HG02973 (cell line): ENCODE data around the gene UQCRH.
"Not testable (repeated sequence)": the region's sequence is repeated elsewhere in the genome, so short reads cannot be mapped to it uniquely, and the experiment has no call there.

Experiments used
- ATAC-seq: cut with Tn5 transposase; IDR thresholded peaks from one replicate; pipeline ENCODE4 v1.9.1; 2021; ENCODE audit warnings: moderate library complexity; ENCODE audit not compliant: unreplicated experiment

The UQCRH gene

GRCh38 chr1:46331786-46332540, 28.5 kb downstream of the UQCRH start:
- not testable (repeated sequence) for ATAC-seq

GRCh38 chr1:46333300-46334029, 30.0 kb downstream of the UQCRH start:
- ATAC-seq, result peak; percentile 50

DNA sequence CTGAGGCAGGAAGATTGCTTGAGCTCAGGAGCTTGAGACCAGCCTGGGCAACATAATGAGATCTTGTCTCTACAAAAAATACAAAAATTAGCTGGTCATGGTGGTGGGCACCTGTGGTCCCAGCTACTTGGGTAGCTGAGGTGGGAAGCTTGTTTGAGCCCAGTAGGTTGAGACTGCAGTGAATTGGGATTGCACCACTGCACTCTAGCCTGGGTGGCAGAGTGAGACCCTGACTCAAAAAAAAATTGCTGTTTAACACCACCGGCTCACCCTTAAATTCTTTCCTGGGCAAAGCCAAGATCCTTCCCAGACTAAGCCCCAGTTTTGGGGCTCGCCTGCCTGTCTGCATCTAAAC, 30.5 kb downstream of the UQCRH start:
- no peak for ATAC-seq

DNA sequence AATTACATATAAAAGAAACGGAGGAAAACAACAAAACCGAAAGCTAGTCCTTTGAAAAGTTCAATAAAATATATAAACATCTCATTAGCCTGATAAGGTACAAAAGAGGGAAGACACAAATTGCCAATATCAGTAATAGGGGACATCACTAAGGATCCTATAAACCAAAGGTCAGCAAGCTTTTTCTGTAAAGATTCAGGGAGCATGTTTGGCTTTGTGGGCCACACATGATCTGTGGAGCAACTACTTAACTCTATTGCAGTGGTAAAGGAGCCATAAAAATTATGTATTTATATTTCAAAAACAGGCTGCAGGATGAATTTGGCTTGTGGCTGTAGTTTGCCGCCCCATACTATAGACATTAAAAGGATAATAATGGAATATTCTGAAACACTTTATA, 31.6 kb downstream of the UQCRH start:
- no peak for ATAC-seq

DNA sequence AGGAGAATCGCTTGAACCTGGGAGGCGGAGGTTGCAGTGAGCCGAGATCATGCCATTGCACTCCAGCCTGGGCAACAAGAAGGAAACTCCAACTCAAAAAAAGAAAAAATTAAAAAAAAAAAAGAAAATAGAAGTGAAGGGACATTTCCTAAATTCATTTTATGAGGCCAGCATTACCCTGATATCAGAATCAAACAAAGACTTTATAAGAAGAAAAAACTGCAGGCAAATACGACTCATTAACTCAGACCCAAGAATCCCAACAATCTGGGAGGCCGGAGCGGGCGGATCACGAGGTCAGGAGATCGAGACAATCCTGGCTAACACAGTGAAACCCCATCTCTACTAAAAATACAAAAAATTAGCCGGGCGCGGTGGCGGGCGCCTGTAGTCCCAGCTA, 33.9 kb downstream of the UQCRH start:
- ATAC-seq, result not testable (repeated sequence)

DNA sequence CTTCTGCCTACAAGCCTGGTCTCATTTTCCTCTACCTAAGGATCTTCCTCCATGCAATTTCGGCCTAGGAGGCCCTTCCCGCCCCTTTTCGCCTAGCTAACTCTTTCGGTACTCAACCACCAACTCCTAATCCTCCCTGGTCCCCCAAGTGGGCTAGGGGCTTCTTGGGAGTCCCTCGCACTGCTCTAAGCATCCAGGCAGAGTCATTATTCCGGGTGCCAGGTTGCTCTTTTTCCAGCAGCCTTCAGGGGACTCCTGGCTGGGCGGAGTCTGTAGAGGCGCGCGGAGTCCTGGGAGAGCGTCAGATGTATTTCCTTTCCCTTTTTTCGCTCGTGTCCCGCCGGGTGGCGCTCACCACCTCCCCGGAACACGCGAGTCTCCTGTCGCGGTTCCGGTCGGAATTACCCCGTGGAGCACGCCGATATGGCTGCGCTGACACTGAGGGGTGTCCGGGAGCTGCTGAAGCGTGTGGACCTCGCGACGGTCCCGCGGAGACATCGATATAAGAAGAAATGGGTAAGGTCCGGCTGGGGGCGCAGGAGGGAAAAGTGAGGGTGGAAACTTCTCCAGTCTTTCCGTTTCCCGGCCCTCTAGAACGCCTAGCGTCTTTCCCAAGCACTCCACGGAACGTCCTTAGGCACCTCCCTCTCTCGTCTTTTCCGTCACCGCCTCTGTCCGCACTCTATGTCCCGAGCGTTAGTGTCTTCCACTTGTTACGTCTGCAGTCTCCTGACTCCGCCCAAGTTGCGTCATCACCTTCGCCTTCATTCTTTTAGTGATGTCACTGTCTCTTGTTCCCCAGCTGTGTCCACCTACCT, 37.1 kb downstream of the UQCRH start, which contains the start of gene NSUN4:
Gene NSUN4 (plus strand): TSS at position 404 of the 818 bp plus-strand sequence. CDS start 20 bp downstream, at position 424.
- ATAC-seq, result peak; percentile 69

GRCh38 chr1:46341222-46342083, 38.0 kb downstream of the UQCRH start:
- no peak for ATAC-seq

GRCh38 chr1:46342084-46342656, 38.7 kb downstream of the UQCRH start:
- ATAC-seq, result no peak

- ATAC-seq, result no peak
These were observed 39.3 kb downstream of the UQCRH start for GRCh38 chr1:46342677-46343350.

- ATAC-seq, result no peak
These were observed 39.8 kb downstream of the UQCRH start for GRCh38 chr1:46343351-46343695.

DNA sequence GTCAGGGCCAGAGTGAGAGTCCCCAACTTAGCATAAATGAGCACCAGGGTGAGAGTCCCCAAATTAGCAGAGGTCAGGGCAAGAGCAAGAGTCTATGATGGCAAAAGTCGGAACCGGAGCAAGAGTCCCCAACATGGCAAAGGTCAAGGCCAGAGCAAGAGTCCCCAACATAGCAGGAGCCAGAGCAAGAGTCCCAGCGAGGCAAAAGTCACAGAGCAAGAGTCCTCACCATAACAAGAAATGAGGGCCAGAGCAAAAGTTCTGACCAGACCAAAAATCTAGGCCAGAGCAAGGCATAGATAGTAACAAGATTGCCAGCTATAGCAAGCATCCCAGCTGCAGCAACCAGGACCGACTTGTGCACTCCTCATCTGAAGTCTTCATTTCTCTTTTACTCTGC, 40.2 kb downstream of the UQCRH start:
- ATAC-seq, result no peak

DNA sequence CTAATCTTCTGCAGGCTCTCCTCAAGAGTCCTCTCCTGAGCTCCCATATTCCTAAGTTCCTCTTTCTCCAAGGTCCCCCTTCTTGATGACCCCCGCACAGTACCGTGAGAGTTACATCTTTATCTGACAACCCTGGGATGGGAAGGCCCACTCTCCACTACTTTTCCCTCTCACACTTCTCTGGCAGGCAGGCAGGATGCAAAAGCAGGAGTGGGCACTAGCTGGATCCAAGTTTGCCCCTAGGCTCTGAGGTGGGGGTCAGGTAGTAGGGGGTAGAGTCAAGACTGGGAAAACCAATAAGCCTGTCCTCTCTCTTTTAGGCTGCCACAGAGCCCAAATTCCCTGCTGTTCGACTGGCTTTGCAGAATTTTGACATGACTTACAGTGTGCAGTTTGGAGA, 41.0 kb downstream of the UQCRH start:
- no peak for ATAC-seq

DNA sequence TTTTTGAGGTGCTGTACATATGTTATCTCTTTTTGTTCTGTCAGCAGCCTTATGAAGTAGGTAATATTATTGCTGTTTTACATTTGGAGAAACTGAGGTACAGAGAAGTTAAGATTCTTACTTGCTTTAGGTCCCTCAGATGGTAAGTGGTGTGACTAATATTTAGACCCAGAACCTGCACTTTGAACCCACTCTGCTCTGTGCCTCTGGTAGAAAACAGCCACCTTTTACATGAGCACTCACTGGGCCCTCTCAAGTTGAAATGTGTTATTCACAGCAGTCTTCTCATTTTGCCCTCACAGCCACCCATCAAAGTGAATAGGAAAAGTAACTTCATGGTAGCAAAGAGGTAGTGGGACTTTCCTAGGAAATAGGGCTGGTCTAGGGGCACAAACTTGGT, 41.8 kb downstream of the UQCRH start:
- ATAC-seq, result no peak

DNA sequence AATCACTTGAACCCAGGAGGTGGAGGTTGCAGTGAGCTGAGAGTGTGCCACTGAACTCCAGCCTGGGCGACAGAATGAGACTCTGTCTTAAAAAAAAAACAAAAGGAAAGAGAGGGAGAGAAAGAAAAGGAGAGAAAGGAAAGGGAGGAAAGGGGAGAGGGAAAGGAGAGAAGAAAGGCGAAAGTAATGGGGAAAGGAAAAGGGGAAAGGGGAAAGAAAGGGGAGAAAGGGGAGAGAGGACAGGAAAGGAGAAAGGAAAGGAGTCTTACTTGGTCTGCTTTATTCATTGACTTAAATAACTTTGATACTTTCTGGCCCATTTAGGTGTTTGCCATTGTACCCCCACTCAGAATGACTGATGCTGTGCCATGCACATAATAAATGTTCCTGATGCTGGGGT, 48.9 kb downstream of the UQCRH start:
- no peak for ATAC-seq

DNA sequence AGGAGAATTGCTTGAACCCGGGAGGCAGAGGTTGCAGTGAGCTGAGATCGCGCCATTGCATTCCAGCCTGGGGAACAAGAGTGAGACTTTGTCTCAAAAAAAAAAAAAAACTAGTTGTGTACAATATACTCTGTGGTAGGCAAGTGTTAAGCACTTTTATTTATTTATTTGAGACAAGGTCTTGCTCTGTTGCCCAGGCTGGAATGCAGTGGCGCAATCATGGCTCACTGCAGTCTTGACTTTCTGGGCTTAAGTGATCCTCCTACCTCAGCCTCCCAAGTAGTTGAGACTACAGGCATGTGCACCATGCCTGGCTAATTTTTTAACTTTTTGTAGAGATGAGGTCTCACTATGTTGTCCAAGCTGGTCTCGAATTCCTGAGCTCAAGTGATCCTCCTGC, 52.4 kb downstream of the UQCRH start:
- ATAC-seq, result not testable (repeated sequence)

- ATAC-seq, result no peak
These were observed 58.7 kb downstream of the UQCRH start for GRCh38 chr1:46362158-46362557.

DNA sequence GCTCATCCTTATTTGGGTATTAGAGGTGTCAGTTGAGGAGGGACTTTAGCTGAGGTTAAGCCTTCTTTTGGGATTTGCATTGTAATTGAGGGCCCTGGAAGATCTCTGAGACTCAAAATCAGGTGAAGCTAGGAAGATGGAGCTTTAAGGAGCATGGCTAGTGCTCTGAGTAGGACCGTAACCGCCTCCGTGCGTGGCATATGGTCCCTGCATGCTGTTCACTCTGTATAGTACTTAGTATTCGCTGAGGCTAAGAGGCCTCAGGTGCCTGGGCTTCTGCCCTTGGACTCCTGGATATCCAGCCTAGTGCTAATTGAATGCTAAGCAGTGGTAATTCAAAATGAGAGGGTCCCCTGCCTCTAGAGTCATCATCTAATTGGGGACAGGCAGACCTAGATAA, 59.6 kb downstream of the UQCRH start:
- ATAC-seq, result no peak

DNA sequence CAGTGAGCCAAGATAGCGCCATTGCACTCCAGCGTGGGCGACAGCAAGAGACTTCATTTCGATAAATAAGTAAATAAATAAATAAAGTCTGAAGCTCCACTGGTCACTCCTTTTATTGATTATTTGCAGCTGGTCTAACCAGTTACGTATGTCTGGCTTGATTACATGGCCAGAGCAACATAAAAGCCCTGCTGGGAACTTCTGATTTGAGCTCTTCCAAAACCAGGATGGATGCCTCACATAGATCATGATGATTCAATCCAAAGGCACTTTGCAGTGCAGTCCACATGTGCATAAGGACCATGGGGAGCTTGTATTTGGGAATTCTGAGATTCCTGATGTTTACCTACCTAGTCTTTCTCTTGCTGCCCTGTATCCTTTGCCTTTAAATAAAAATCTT, 61.1 kb downstream of the UQCRH start:
- no peak for ATAC-seq

DNA sequence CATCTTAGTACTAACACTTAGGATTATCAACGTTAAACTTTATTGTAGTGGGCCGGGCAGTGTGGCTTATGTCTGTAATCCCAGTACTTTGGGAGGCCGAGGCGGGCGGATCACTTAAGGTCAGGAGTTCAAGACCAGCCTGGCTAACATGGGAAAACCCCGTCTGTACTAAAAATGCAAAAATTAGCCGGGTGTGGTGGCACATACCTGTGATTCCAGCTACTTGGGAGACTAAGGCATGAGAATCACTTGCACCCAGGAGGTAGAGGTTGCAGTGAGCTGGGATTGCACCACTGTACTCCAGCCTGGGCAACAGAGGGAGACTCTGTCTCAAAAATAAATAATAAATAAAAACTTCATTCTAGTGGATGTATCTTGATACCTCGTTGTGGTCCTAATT, 62.3 kb downstream of the UQCRH start:
- ATAC-seq, result not testable (repeated sequence)
